Rectal smooth muscle tissue (tissue), 1 donor: ENCODE results near the gene PCDHGA4.

Source experiments
- H3K27ac ChIP-seq: one replicate; pipeline ENCODE4 v1.7.0; 2013; ENCODE audit warnings: low read depth, low read length, inconsistent platforms
- H3K27me3 ChIP-seq: one replicate; pipeline ENCODE4 v1.7.0; 2013; ENCODE audit warnings: low read length; ENCODE audit not compliant: control insufficient read depth, insufficient read depth
- H3K36me3 ChIP-seq: one replicate; pipeline ENCODE4 v1.7.0; 2013; ENCODE audit warnings: low read length; ENCODE audit not compliant: control insufficient read depth, insufficient read depth
- H3K4me1 ChIP-seq: one replicate; pipeline ENCODE4 v1.7.0; 2013; ENCODE audit warnings: low read length; ENCODE audit not compliant: control insufficient read depth, insufficient read depth
- H3K4me3 ChIP-seq: one replicate; pipeline ENCODE4 v1.7.0; 2013; ENCODE audit warnings: low read length
- H3K9ac ChIP-seq: one replicate; pipeline ENCODE4 v1.7.0; 2013; ENCODE audit warnings: low read length

The PCDHGA4 gene

GRCh38 chr5:141356950-141357349 lies 2.1 kb downstream of the PCDHGA4 start:
- Histone ChIP-seq H3K27me3 (no peaks in the 10 kb centered on the region), H3K4me3 (no peak overlapping the region), H3K27ac (no peak overlapping the region), H3K4me1 (no peaks in the 10 kb centered on the region), H3K9ac (no peak overlapping the region), H3K36me3 (no peaks in the 10 kb centered on the region)

- peak within 1 kb of the TSS; percentile 60 for H3K4me3 ChIP-seq
- no peaks in the 10 kb centered on the region for H3K36me3 ChIP-seq
- H3K4me1 ChIP-seq, result no peaks in the 10 kb centered on the region
- no peaks in the 10 kb centered on the region for H3K27me3 ChIP-seq
- no peak within 1 kb of the TSS for H3K9ac ChIP-seq
- no peak within 1 kb of the TSS for H3K27ac ChIP-seq
Observed at GRCh38 chr5:141359790-141360426, 5.1 kb downstream of the PCDHGA4 start, which contains the start of gene PCDHGB2. Gene PCDHGB2 (plus strand): TSS chr5:141359994. CDS start chr5:141360136, 142 bp downstream.

- Histone ChIP-seq H3K4me1 (no peaks in the 10 kb centered on the region), H3K9ac (no peak overlapping the region), H3K27ac (no peak overlapping the region), H3K27me3 (no peaks in the 10 kb centered on the region), H3K36me3 (no peaks in the 10 kb centered on the region), H3K4me3 (no peak overlapping the region)
Observed at GRCh38 chr5:141360685-141361084, 5.9 kb downstream of the PCDHGA4 start.

GRCh38 chr5:141362719-141363118 lies 7.9 kb downstream of the PCDHGA4 start:
- Histone ChIP-seq H3K27me3 (no peaks in the 10 kb centered on the region), H3K4me1 (no peaks in the 10 kb centered on the region)

GRCh38 chr5:141363952-141364660 lies 9.3 kb downstream of the PCDHGA4 start, which contains the start of gene PCDHGA5:
Gene PCDHGA5 (plus strand): TSS chr5:141364162. CDS start chr5:141364331, 169 bp downstream.
- no peak within 1 kb of the TSS for H3K4me3 ChIP-seq
- no peaks in the 10 kb centered on the region for H3K27me3 ChIP-seq
- no peak within 1 kb of the TSS for H3K27ac ChIP-seq

More at GRCh38 chr5:141362719-141363118, 7.9 kb downstream of the PCDHGA4 start:
- Histone ChIP-seq H3K27ac (no peak overlapping the region), H3K9ac (no peak overlapping the region), H3K4me3 (no peak overlapping the region), H3K36me3 (no peaks in the 10 kb centered on the region)

GRCh38 chr5:141366016-141366896 lies 11.4 kb downstream of the PCDHGA4 start:
- Histone ChIP-seq H3K27ac (no peak overlapping the region), H3K4me3 (peak overlapping the region; percentile 44)

More at GRCh38 chr5:141363952-141364660, 9.3 kb downstream of the PCDHGA4 start, which contains the start of gene PCDHGA5:
- Histone ChIP-seq H3K36me3 (no peaks in the 10 kb centered on the region), H3K9ac (no peak within 1 kb of the TSS), H3K4me1 (no peaks in the 10 kb centered on the region)

GRCh38 chr5:141369994-141370848 lies 15.4 kb downstream of the PCDHGA4 start, which contains the start of gene PCDHGB3:
Gene PCDHGB3 (plus strand): TSS chr5:141370242. CDS start chr5:141370395, 153 bp downstream.
- Histone ChIP-seq H3K27ac (no peak within 1 kb of the TSS), H3K4me1 (no peaks in the 10 kb centered on the region), H3K4me3 (peak within 1 kb of the TSS; percentile 48), H3K27me3 (no peaks in the 10 kb centered on the region), H3K9ac (no peak within 1 kb of the TSS), H3K36me3 (peaks cover 3% of the 10 kb centered on the region)

More at GRCh38 chr5:141366016-141366896, 11.4 kb downstream of the PCDHGA4 start:
- no peak overlapping the region for H3K9ac ChIP-seq
- H3K4me1 ChIP-seq, result no peaks in the 10 kb centered on the region
- no peaks in the 10 kb centered on the region for H3K27me3 ChIP-seq
- no peaks in the 10 kb centered on the region for H3K36me3 ChIP-seq

GRCh38 chr5:141371572-141372475 lies 17.0 kb downstream of the PCDHGA4 start:
- Histone ChIP-seq H3K4me3 (peak overlapping the region; percentile 30), H3K27ac (no peak overlapping the region), H3K9ac (no peak overlapping the region), H3K27me3 (no peaks in the 10 kb centered on the region), H3K4me1 (no peaks in the 10 kb centered on the region), H3K36me3 (peaks cover 3% of the 10 kb centered on the region)

GRCh38 chr5:141373673-141374317 lies 19.0 kb downstream of the PCDHGA4 start, which contains the start of gene PCDHGA6:
Gene PCDHGA6 (plus strand): TSS chr5:141373891. CDS start chr5:141374084, 193 bp downstream.
- Histone ChIP-seq H3K27ac (no peak within 1 kb of the TSS), H3K4me1 (no peaks in the 10 kb centered on the region), H3K36me3 (peaks cover 3% of the 10 kb centered on the region), H3K9ac (no peak within 1 kb of the TSS), H3K4me3 (peak within 1 kb of the TSS; percentile 45), H3K27me3 (no peaks in the 10 kb centered on the region)

- peaks cover 3% of the 10 kb centered on the region for H3K36me3 ChIP-seq
- no peaks in the 10 kb centered on the region for H3K27me3 ChIP-seq
- peak overlapping the region; percentile 45 for H3K4me3 ChIP-seq
- H3K4me1 ChIP-seq, result no peaks in the 10 kb centered on the region
- H3K27ac ChIP-seq, result no peak overlapping the region
- no peak overlapping the region for H3K9ac ChIP-seq
Observed at GRCh38 chr5:141374627-141375026, 19.8 kb downstream of the PCDHGA4 start.
